Panc1 (cell line): Measurements from ENCODE around the gene CHN1. TPM values are rescaled to one million over a fixed set of nuclear protein-coding genes. Genes with fewer than 3 reads are reported as not detected.

Source experiments
- ATAC-seq: fragments of 200-7000 bp; cut with Tn5 transposase; 2 replicates; pipeline ENCODE4 v1.9.1; 2020; ENCODE audit warnings: mild to moderate bottlenecking, moderate library complexity
- BruUV-seq: library from RNA; stranded (reverse); fragments of 400-500 nt; replicated peaks from 2 replicates; lab custom pipeline; 2021; lab: Mats Ljungman, UMichigan
- CTCF ChIA-PET: fragments of 300-600 bp; sonication (Branson Sonifier 250); formaldehyde crosslinking; loops from one replicate; lab custom pipeline; 2022; ENCODE audit warnings: antibody characterized with exemption; lab: Charles Lee
- POLR2A ChIA-PET: fragments of 300-600 bp; sonication (Branson Sonifier 250); formaldehyde crosslinking; loops from one replicate; lab custom pipeline; 2022; ENCODE audit warnings: antibody characterized with exemption; lab: Charles Lee
- DNase-seq: peaks from one replicate; pipeline ENCODE4 v3.0.0-alpha.2; 2010; ENCODE audit warnings: low read depth, low spot score
- H3K27ac ChIP-seq: 2 replicates; pipeline ENCODE4 v1.5.1; 2011; ENCODE audit warnings: mild to moderate bottlenecking, low read length, inconsistent platforms
- H3K27me3 ChIP-seq: fragments of 200-500 bp; sonication (Bioruptor generic); 2 replicates; pipeline ENCODE4 v1.6.0; 2014; ENCODE audit warnings: low read length, inconsistent platforms; ENCODE audit not compliant: control insufficient read depth, insufficient read depth
- H3K36me3 ChIP-seq: fragments of 200-500 bp; sonication (Bioruptor generic); 2 replicates; pipeline ENCODE4 v1.5.1; 2014; ENCODE audit warnings: inconsistent platforms, mild to moderate bottlenecking, low read length, moderate library complexity; ENCODE audit not compliant: control insufficient read depth, insufficient read depth
- H3K4me1 ChIP-seq: 2 replicates; pipeline ENCODE4 v1.5.1; 2011; ENCODE audit warnings: inconsistent platforms, mild to moderate bottlenecking, low read length, moderate library complexity; ENCODE audit not compliant: control insufficient read depth, insufficient read depth
- H3K4me3 ChIP-seq, 2 experiments: 2 replicates each; pipeline ENCODE4 v1.5.1; 2011 to 2012; ENCODE audit warnings: low read depth in 2 of 2, low read length in 2 of 2, mild to moderate bottlenecking in 2 of 2, inconsistent platforms in 1 of 2, moderate library complexity in 1 of 2
- H3K9me3 ChIP-seq: fragments of 200-500 bp; sonication (Bioruptor generic); 2 replicates; pipeline ENCODE4 v1.5.1; 2014; ENCODE audit warnings: low read depth, mild to moderate bottlenecking, inconsistent platforms, low read length, moderate library complexity; ENCODE audit not compliant: control insufficient read depth, insufficient read depth
- POLR2AphosphoS5 ChIP-seq: IDR thresholded peaks from 2 replicates; pipeline ENCODE4 v1.6.1; 2012; ENCODE audit warnings: mild to moderate bottlenecking, low read depth, low read length, moderate library complexity
- SIN3A ChIP-seq: IDR thresholded peaks from 2 replicates; pipeline ENCODE4 v1.6.1; 2012; ENCODE audit warnings: low read depth, mild to moderate bottlenecking, low read length, moderate library complexity, borderline replicate concordance; ENCODE audit not compliant: insufficient read depth
- TCF7L2 ChIP-seq: IDR thresholded peaks from 2 replicates; pipeline ENCODE4 v1.6.1; 2011; ENCODE audit warnings: mild to moderate bottlenecking, low read depth, low read length, inconsistent platforms
- in situ Hi-C: cut with HindIII; loops from 2 replicates; pipeline ENCODE4 v1.10.0; 2016; ENCODE audit warnings: low sequenced_read_pairs, low pct_unique_long_range_greater_than_20kb
- intact Hi-C: fragments of 100-400 bp; cut with micrococcal nuclease; formaldehyde crosslinking; loops from one replicate; pipeline ENCODE4 v1.10.0; 2022; ENCODE audit not compliant: unreplicated experiment
- total RNA-seq: library from RNA; stranded (reverse); gene quantifications from one replicate; pipeline ENCODE4 v1.2.1, GENCODE V29; 2021; ENCODE audit not compliant: unreplicated experiment
- TF ChIP-seq, protein P1 (sequence below), 2 experiments: IDR thresholded peaks; 2 replicates each; pipeline ENCODE4 v1.6.1; 2011 to 2012; ENCODE audit warnings: low read depth in 2 of 2, control low read depth in 1 of 2, low read length in 1 of 2, mild to moderate bottlenecking in 1 of 2, moderate library complexity in 1 of 2; ENCODE audit not compliant: insufficient read depth in 1 of 2
- TF ChIP-seq, protein P2 (sequence below): fragments of 450-650 bp; IDR thresholded peaks from 2 replicates; pipeline ENCODE4 v1.5.1; 2017; ENCODE audit warnings: mild to moderate bottlenecking

CHN1 gene
- total RNA-seq, 1 experiment from 2014 or later = 20.8 TPM

DNA sequence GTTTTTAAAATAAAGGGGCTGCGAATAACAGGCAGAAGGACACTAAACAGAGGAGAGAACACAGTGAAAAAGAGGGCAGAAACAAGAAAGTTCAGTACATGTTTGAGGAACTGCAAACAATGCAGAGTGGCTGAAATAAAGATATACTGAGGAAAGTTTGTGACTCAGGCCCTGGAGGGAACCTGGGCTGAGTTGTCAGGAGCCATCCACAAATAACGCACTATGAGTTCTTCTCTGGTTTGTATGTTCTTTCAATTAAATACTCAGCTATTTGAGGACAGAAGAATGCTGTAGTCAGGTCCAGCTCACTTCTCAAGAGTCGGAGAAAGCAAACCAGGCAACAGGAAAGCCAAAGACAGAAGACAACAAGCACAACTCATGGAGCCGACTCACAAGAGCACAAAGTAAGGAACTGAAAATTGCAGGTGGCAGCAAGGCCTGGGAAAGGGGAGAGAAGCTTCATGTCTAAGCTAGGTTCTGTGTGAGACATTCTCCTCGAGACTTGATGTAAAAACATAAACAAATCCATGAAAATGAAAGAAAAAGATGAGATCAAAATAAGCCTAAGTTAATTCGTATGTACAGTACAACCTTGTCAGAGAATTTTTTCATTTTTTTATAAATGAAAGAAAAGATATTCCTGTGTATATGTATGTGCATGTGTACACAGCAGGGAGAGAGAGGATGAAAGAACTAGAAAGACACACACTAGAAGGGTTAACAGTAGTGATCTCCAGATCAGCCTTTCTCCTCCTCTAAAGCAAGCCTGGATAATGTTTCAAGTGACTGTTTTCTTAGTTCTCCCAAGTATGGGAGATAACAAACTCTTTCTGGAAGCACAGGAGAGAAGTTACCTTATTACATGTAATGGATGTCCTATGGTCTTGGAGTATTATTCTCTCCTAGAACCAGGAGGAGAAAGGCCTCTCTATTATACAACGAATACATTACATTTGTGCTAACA lies 41.5 kb downstream of the CHN1 start:
- BruUV-seq = no TSS peak
- TF ChIP-seq POLR2AphosphoS5 (no peak), TCF7L2 (no peak), SIN3A (no peak)
- TF ChIP-seq, protein P1, sequence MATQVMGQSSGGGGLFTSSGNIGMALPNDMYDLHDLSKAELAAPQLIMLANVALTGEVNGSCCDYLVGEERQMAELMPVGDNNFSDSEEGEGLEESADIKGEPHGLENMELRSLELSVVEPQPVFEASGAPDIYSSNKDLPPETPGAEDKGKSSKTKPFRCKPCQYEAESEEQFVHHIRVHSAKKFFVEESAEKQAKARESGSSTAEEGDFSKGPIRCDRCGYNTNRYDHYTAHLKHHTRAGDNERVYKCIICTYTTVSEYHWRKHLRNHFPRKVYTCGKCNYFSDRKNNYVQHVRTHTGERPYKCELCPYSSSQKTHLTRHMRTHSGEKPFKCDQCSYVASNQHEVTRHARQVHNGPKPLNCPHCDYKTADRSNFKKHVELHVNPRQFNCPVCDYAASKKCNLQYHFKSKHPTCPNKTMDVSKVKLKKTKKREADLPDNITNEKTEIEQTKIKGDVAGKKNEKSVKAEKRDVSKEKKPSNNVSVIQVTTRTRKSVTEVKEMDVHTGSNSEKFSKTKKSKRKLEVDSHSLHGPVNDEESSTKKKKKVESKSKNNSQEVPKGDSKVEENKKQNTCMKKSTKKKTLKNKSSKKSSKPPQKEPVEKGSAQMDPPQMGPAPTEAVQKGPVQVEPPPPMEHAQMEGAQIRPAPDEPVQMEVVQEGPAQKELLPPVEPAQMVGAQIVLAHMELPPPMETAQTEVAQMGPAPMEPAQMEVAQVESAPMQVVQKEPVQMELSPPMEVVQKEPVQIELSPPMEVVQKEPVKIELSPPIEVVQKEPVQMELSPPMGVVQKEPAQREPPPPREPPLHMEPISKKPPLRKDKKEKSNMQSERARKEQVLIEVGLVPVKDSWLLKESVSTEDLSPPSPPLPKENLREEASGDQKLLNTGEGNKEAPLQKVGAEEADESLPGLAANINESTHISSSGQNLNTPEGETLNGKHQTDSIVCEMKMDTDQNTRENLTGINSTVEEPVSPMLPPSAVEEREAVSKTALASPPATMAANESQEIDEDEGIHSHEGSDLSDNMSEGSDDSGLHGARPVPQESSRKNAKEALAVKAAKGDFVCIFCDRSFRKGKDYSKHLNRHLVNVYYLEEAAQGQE (IDR thresholded peaks at IDR 0.05; ENCODE audit: insufficient read depth in 1 of 2, low read depth in 2 of 2, low read length in 1 of 2) = no peak
- TF ChIP-seq, protein P2, sequence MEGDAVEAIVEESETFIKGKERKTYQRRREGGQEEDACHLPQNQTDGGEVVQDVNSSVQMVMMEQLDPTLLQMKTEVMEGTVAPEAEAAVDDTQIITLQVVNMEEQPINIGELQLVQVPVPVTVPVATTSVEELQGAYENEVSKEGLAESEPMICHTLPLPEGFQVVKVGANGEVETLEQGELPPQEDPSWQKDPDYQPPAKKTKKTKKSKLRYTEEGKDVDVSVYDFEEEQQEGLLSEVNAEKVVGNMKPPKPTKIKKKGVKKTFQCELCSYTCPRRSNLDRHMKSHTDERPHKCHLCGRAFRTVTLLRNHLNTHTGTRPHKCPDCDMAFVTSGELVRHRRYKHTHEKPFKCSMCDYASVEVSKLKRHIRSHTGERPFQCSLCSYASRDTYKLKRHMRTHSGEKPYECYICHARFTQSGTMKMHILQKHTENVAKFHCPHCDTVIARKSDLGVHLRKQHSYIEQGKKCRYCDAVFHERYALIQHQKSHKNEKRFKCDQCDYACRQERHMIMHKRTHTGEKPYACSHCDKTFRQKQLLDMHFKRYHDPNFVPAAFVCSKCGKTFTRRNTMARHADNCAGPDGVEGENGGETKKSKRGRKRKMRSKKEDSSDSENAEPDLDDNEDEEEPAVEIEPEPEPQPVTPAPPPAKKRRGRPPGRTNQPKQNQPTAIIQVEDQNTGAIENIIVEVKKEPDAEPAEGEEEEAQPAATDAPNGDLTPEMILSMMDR = no peak
- CTCF ChIA-PET = no interaction called here
- in situ Hi-C loops (loop anchor here (25.0 kb wide), 1 partner anchor 176 kb away; no protein-coding TSS in a partner anchor), intact Hi-C loops (no loop called here)
- no peaks in the 10 kb centered on the region for H3K9me3 ChIP-seq
- no peaks in the 10 kb centered on the region for H3K36me3 ChIP-seq
- ATAC-seq (no peak), DNase-seq (no peak)
- no peak overlapping the region for H3K4me3 ChIP-seq
- H3K27me3 ChIP-seq = no peaks in the 10 kb centered on the region
- H3K4me1 ChIP-seq = peaks cover 9% of the 10 kb centered on the region
- no peak overlapping the region for H3K27ac ChIP-seq
- POLR2A ChIA-PET = interaction anchor here (0.6 kb wide), 1 partner anchor 105 kb away, joined by 5 read pairs; no protein-coding TSS in a partner anchor

DNA sequence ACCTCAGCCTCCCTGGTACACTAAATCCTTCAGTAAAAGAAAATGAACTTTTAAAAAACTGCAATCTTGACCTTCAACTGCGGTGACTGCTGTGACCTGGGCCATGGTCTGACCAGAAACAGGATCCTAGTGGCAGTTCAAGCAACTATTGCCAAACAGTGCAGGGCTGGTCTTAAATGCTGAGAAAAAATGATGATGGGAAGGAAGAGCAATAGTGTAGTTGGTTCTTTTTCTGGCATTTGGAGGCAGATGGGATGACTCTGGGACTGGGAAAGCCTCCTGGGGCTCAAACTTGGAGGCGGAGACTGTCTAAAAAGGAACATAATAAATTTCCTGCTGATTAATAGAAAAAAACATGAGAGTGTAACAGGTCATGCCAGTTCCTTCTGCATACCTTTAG lies 45.4 kb downstream of the CHN1 start:
- in situ Hi-C loops (loop anchor here (25.0 kb wide), 1 partner anchor 172 kb away; no protein-coding TSS in a partner anchor), intact Hi-C loops (no loop called here)
- no TSS peak for BruUV-seq
- DNase-seq (no peak), ATAC-seq (no peak)
- no peaks in the 10 kb centered on the region for H3K27me3 ChIP-seq
- no peaks in the 10 kb centered on the region for H3K9me3 ChIP-seq
- ChIA-PET POLR2A (no interaction called here), CTCF (no interaction called here)
- H3K4me1 ChIP-seq = peaks cover 5% of the 10 kb centered on the region; the same call in 1 of the 2 replicates
- no peak overlapping the region for H3K4me3 ChIP-seq
- H3K27ac ChIP-seq = no peak overlapping the region
- no peaks in the 10 kb centered on the region for H3K36me3 ChIP-seq
- no peak for TF ChIP-seq POLR2AphosphoS5
- TF ChIP-seq, protein P2 = no peak
- no peak for TF ChIP-seq SIN3A
- TF ChIP-seq, protein P1 (IDR thresholded peaks at IDR 0.05; ENCODE audit: insufficient read depth in 1 of 2, low read depth in 2 of 2, low read length in 1 of 2) = no peak
- TF ChIP-seq TCF7L2 = no peak
